HepG2 (cell line): ENCODE data around the gene SH3BP2. TPM values are rescaled to one million over a fixed set of nuclear protein-coding genes. Genes with fewer than 3 reads are reported as not detected.

Source experiments
- ATAC-seq: fragments of 200-7000 bp; cut with Tn5 transposase; 3 replicates; pipeline ENCODE4 v1.9.1; 2020; ENCODE audit warnings: mild to moderate bottlenecking, moderate library complexity
- BruUV-seq: library from RNA; stranded (reverse); fragments of 400-500 nt; replicated peaks from 2 replicates; lab custom pipeline; 2021; lab: Mats Ljungman, UMichigan
- CTCF ChIA-PET: fragments of 300-600 bp; formaldehyde crosslinking; extraction: SDS; loops from one replicate; lab custom pipeline; 2021; ENCODE audit warnings: low total read pairs, inconsistent platforms, low intra/inter-chr PET ratio; lab: Yijun Ruan, JAX
- POLR2A ChIA-PET: fragments of 350-600 bp; sonication (Branson Sonifier 250); formaldehyde crosslinking; loops from one replicate; lab custom pipeline; 2020; ENCODE audit warnings: antibody characterized with exemption, inconsistent platforms; lab: Yijun Ruan, JAX
- DNase-seq: peaks from one replicate; pipeline ENCODE4 v3.0.0-alpha.2; 2015; ENCODE audit warnings: low spot score
- FAIRE-seq: peaks from 3 replicates; lab custom pipeline; 2011; peaks lifted over from hg19 to GRCh38; lab: Jason Lieb, UNC
- H2AFZ ChIP-seq: one replicate; pipeline ENCODE4 v1.6.1; 2011; ENCODE audit warnings: low read length, inconsistent platforms
- H3K27ac ChIP-seq: fragments of 300-600 bp; 3 replicates; pipeline ENCODE4 v1.8.0; 2011; ENCODE audit warnings: mixed run types, mild to moderate bottlenecking, mixed read lengths, low read length, inconsistent platforms; ENCODE audit not compliant: insufficient read depth; ENCODE audit errors: extremely low read length
- H3K27me3 ChIP-seq, 2 experiments: fragments of 200-600 bp in 1 of 2; 2 replicates in 1 of 2; 3 replicates in 1 of 2; pipeline versions ENCODE4 v1.6.0 to v1.8.0; 2011; ENCODE audit warnings: low read length in 2 of 2, mild to moderate bottlenecking in 2 of 2, moderate library complexity in 2 of 2, inconsistent platforms in 1 of 2; ENCODE audit not compliant: insufficient read depth in 2 of 2, control insufficient read depth in 1 of 2
- H3K36me3 ChIP-seq, 2 experiments: fragments of 200-600 bp in 1 of 2; replicated peaks in 1 of 2; 2 replicates in 1 of 2; 3 replicates in 1 of 2; pipeline versions ENCODE4 v1.5.1 to v1.8.0; 2011; ENCODE audit warnings: low read length in 2 of 2, inconsistent platforms in 1 of 2; ENCODE audit not compliant: insufficient read depth in 2 of 2, control insufficient read depth in 1 of 2
- H3K4me1 ChIP-seq: 2 replicates; pipeline ENCODE4 v1.5.1; 2012; ENCODE audit warnings: low read length, inconsistent platforms; ENCODE audit not compliant: insufficient read depth
- H3K4me2 ChIP-seq: 2 replicates; pipeline ENCODE4 v1.6.0; 2011; ENCODE audit warnings: low read depth, low read length, inconsistent platforms
- H3K4me3 ChIP-seq, 3 experiments: fragments of 200-600 bp in 1 of 3; sonication (generic), shearing (Covaris generic) in 1 of 3; replicated peaks in 1 of 3; 2 replicates each; pipeline ENCODE4 v1.5.1; 2011 to 2016; ENCODE audit warnings: low read length in 3 of 3, inconsistent platforms in 2 of 3, low read depth in 2 of 3, mild to moderate bottlenecking in 2 of 3, control low read depth in 1 of 3, mixed read lengths in 1 of 3; ENCODE audit not compliant: insufficient read depth in 1 of 3
- H3K79me2 ChIP-seq: one replicate; pipeline ENCODE4 v1.6.1; 2011; ENCODE audit warnings: low read length, inconsistent platforms; ENCODE audit not compliant: insufficient read depth
- H3K9ac ChIP-seq: 2 replicates; pipeline ENCODE4 v1.6.0; 2011; ENCODE audit warnings: mild to moderate bottlenecking, low read depth, low read length, inconsistent platforms; ENCODE audit not compliant: insufficient read depth
- H3K9me3 ChIP-seq: 2 replicates; pipeline ENCODE4 v1.5.1; 2012; ENCODE audit warnings: mild to moderate bottlenecking, low read length
- H4K20me1 ChIP-seq: 2 replicates; pipeline ENCODE4 v1.6.0; 2011; ENCODE audit warnings: inconsistent platforms, mild to moderate bottlenecking, low read length, moderate library complexity; ENCODE audit not compliant: insufficient read depth
- ARNT2 ChIP-seq: sonication (generic); formaldehyde crosslinking; IDR thresholded peaks from 2 replicates; pipeline ENCODE4 v1.8.0; 2022; ENCODE audit warnings: mild to moderate bottlenecking, low read depth, missing genetic modification reagents, moderate library complexity
- DR1 ChIP-seq: sonication (generic); formaldehyde crosslinking; IDR thresholded peaks from 2 replicates; pipeline ENCODE4 v1.8.0; 2021; ENCODE audit warnings: mild to moderate bottlenecking, missing genetic modification reagents, inconsistent platforms
- FOSL2 ChIP-seq: sonication (generic); formaldehyde crosslinking; IDR thresholded peaks from 2 replicates; pipeline ENCODE4 v1.4.0; 2020; ENCODE audit warnings: missing genetic modification reagents
- ISX ChIP-seq: sonication (generic); formaldehyde crosslinking; conservative IDR thresholded peaks from 2 replicates; pipeline ENCODE4 v1.5.0; 2020; ENCODE audit warnings: missing genetic modification reagents
- RAD51 ChIP-seq: fragments of 450-650 bp; IDR thresholded peaks from 2 replicates; pipeline ENCODE4 v1.6.1; 2016; ENCODE audit warnings: borderline replicate concordance
- SIN3B ChIP-seq: fragments of 150-350 bp; IDR thresholded peaks from 2 replicates; pipeline ENCODE4 v1.6.1; 2014; ENCODE audit warnings: low read length
- TBP ChIP-seq: sonication (generic); formaldehyde crosslinking; IDR thresholded peaks from 2 replicates; pipeline ENCODE4 v1.5.0; 2020; ENCODE audit warnings: missing genetic modification reagents
- TFDP2 ChIP-seq: sonication (generic); formaldehyde crosslinking; IDR thresholded peaks from 2 replicates; pipeline ENCODE4 v1.4.0; 2020; ENCODE audit warnings: missing genetic modification reagents
- XBP1 ChIP-seq: sonication (generic); formaldehyde crosslinking; IDR thresholded peaks from 2 replicates; pipeline ENCODE4 v1.5.0; 2020; ENCODE audit warnings: missing genetic modification reagents
- ZBTB8A ChIP-seq: sonication (generic); formaldehyde crosslinking; IDR thresholded peaks from 2 replicates; pipeline ENCODE4 v1.4.0; 2020; ENCODE audit warnings: mild to moderate bottlenecking, low read depth, missing genetic modification reagents, borderline replicate concordance
- ZNF143 ChIP-seq: sonication (generic); formaldehyde crosslinking; IDR thresholded peaks from 2 replicates; pipeline ENCODE4 v1.4.0; 2020; ENCODE audit warnings: missing genetic modification reagents
- ZNF883 ChIP-seq: sonication (generic); formaldehyde crosslinking; IDR thresholded peaks from 2 replicates; pipeline ENCODE4 v1.5.1; 2020; ENCODE audit warnings: mild to moderate bottlenecking, missing genetic modification reagents; ENCODE audit errors: not compliant biosample characterization
- WGBS: methylation state at CpG from one replicate; pipeline ENCODE4 v1.1.6; 2017; ENCODE audit warnings: low lambda C conversion rate; 5-methylcytosine and 5-hydroxymethylcytosine counted together
- in situ Hi-C: cut with HindIII; loops from 2 replicates; pipeline ENCODE4 v1.10.0; 2017; ENCODE audit warnings: low pct_unique_long_range_greater_than_20kb; ENCODE audit not compliant: extremely low pct_ligation_motif_present
- intact Hi-C: fragments of 100-400 bp; cut with micrococcal nuclease; formaldehyde crosslinking; loops from one replicate; pipeline ENCODE4 v1.10.0; 2022; ENCODE audit not compliant: unreplicated experiment
- polyA plus RNA-seq, 8 experiments: library from polyadenylated mRNA; depleted of rRNA in 3 of 8; stranded (reverse) in 7 of 8; unstranded in 1 of 8; fragments of >200 nt; fragmentation: Illumina TruSeq in 4 of 8; extraction: Trizol in 4 of 8; gene quantifications; 2 replicates each; pipeline versions ENCODE4 v1.2.1 to v1.2.3, GENCODE V29; 2011 to 2016; ENCODE audit warnings: low read depth in 4 of 8, missing spikeins in 1 of 8, mixed read lengths in 1 of 8; ENCODE audit not compliant: insufficient read depth in 1 of 8
- total RNA-seq, 5 experiments: library from RNA; depleted of rRNA; stranded (reverse); fragments of >200 nt; fragmentation: Illumina TruSeq; extraction: Trizol; gene quantifications; 2 replicates each; pipeline ENCODE4 v1.2.3, GENCODE V29; 2016; ENCODE audit warnings: low read depth in 1 of 5

Gene SH3BP2
- total and polyA plus RNA-seq, 2 of the 13 experiments (the other 11 are each of a cell fraction or from before 2014, with no cell fraction given) = 16.9 to 34.5 TPM

DNA sequence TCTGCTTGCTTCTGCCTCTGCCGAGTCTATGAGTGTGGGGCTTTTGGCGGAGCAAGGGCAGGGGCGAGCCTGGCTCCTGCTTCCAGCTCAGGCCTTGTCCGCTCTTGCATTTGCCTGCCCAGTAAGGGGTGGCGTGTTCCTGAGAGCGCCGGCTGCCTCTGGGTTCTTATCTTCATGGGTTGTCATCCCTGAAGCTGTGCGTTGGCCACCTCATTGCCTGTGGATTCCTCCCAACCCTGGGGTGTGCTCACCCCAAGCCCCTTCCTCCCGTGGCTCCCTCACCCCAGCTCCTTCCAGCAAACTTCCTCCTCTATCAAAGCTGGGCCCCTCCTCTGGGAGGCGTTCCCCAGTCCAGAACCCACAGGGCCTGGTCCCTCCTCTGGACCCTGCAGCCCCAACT is 17.5 kb downstream of the SH3BP2 start:
- Histone ChIP-seq H3K9ac (no peak overlapping the region), H3K27ac (no peak overlapping the region), H3K9me3 (no peaks in the 10 kb centered on the region), H3K4me3 (no peak overlapping the region), H2AFZ (no peak overlapping the region), H4K20me1 (peaks cover 13% of the 10 kb centered on the region; the same call in 1 of the 2 replicates), H3K36me3 (peaks cover 1 to 8% of the 10 kb centered on the region in 2 experiments; a peak in 2 of 5 replicates), H3K27me3 (no peaks in the 10 kb centered on the region), H3K4me1 (peaks cover 43% of the 10 kb centered on the region), H3K79me2 (peaks cover 10% of the 10 kb centered on the region), H3K4me2 (no peak overlapping the region)
- ATAC-seq = no peak
- intact Hi-C loops = no loop called here
- DNase-seq = no peak
- in situ Hi-C loops = no loop called here
- TF ChIP-seq FOSL2 (CRISPR knock-in tag) (no peak), TFDP2 (CRISPR knock-in tag) (no peak), XBP1 (no peak), RAD51 (no peak), ZNF883 (CRISPR knock-in tag) (no peak), DR1 (no peak), SIN3B (no peak), ZNF143 (CRISPR knock-in tag) (no peak), ARNT2 (CRISPR knock-in tag) (no peak), ISX (no peak), TBP (CRISPR knock-in tag) (no peak), ZBTB8A (no peak)
- CTCF ChIA-PET = no interaction called here
- no peak for FAIRE-seq
- BruUV-seq = no TSS peak
- WGBS = 96% methylated on average over 8 of the region's 10 CpGs
- POLR2A ChIA-PET = interaction anchor here (2.1 kb wide), 1 partner anchor 9 kb away, joined by 12 read pairs; no protein-coding TSS in a partner anchor
